BJ (cell line): ENCODE results near the gene ADGRL2. TPM values are rescaled to one million over a fixed set of nuclear protein-coding genes. Genes with fewer than 3 reads are reported as not detected.

Experiments used
- CTCF ChIA-PET: fragments of 350-600 bp; formaldehyde crosslinking; extraction: SDS; loops from one replicate; lab custom pipeline; 2021; ENCODE audit warnings: antibody characterized with exemption, inconsistent platforms; lab: Yijun Ruan, JAX
- POLR2A ChIA-PET: fragments of 300-600 bp; sonication (Branson Sonifier 250); formaldehyde crosslinking; extraction: SDS; loops from one replicate; lab custom pipeline; 2021; ENCODE audit warnings: antibody characterized with exemption; lab: Charles Lee
- DNase-seq: peaks from one replicate; pipeline ENCODE4 v3.0.0-alpha.2; 2011; ENCODE audit warnings: low read depth
- H3K27me3 ChIP-seq: 2 replicates; pipeline ENCODE4 v1.6.0; 2011; ENCODE audit warnings: low read length; ENCODE audit not compliant: control insufficient read depth, insufficient read depth
- H3K36me3 ChIP-seq: 2 replicates; pipeline ENCODE4 v1.5.1; 2011; ENCODE audit warnings: low read length; ENCODE audit not compliant: control insufficient read depth, insufficient read depth
- H3K4me3 ChIP-seq: 2 replicates; pipeline ENCODE4 v1.5.1; 2011; ENCODE audit warnings: low read depth, mild to moderate bottlenecking, control low read depth, low read length
- CTCF ChIP-seq: IDR thresholded peaks from 2 replicates; pipeline ENCODE4 v1.5.1; 2011; ENCODE audit warnings: low read depth, mild to moderate bottlenecking, control low read depth, inconsistent platforms, low read length, moderate library complexity; ENCODE audit not compliant: insufficient read depth
- polyA plus RNA-seq: library from polyadenylated mRNA; depleted of rRNA; stranded (reverse); fragments of >200 nt; gene quantifications from 2 replicates; pipeline ENCODE4 v1.2.3, GENCODE V29; 2011

Gene ADGRL2
- polyA plus RNA-seq, 1 experiment = 18.1 TPM

GRCh38 chr1:81824759-81825158 is 24.0 kb downstream of the ADGRL2 start:
- DNase-seq = no peak
- Histone ChIP-seq H3K27me3 (no peaks in the 10 kb centered on the region), H3K36me3 (no peaks in the 10 kb centered on the region), H3K4me3 (no peak overlapping the region)
- TF ChIP-seq CTCF = no peak
- CTCF ChIA-PET = no interaction called here
- POLR2A ChIA-PET = no interaction called here

- TF ChIP-seq CTCF = no peak
- DNase-seq = no peak
- H3K27me3 ChIP-seq = no peaks in the 10 kb centered on the region
- H3K4me3 ChIP-seq = no peak overlapping the region
- H3K36me3 ChIP-seq = no peaks in the 10 kb centered on the region
- ChIA-PET POLR2A (no interaction called here), CTCF (no interaction called here)
Observed at GRCh38 chr1:81827942-81828341, 27.2 kb downstream of the ADGRL2 start.

GRCh38 chr1:81832573-81832972 is 31.8 kb downstream of the ADGRL2 start:
- peak; percentile 16 for DNase-seq

GRCh38 chr1:81833722-81834121 is 33.0 kb downstream of the ADGRL2 start:
- ChIA-PET CTCF (interaction anchor here (1.3 kb wide), 1 partner anchor 31 kb away, joined by 4 read pairs; no protein-coding TSS in a partner anchor), POLR2A (no interaction called here)
- no peak for TF ChIP-seq CTCF
- no peak for DNase-seq
- Histone ChIP-seq H3K4me3 (no peak overlapping the region), H3K36me3 (no peaks in the 10 kb centered on the region), H3K27me3 (no peaks in the 10 kb centered on the region)

More at GRCh38 chr1:81832573-81832972, 31.8 kb downstream of the ADGRL2 start:
- ChIA-PET CTCF (interaction anchor here (1.3 kb wide), 1 partner anchor 30 kb away, joined by 4 read pairs; no protein-coding TSS in a partner anchor), POLR2A (no interaction called here)
- no peak for TF ChIP-seq CTCF
- H3K36me3 ChIP-seq = no peaks in the 10 kb centered on the region
- no peak overlapping the region for H3K4me3 ChIP-seq
- no peaks in the 10 kb centered on the region for H3K27me3 ChIP-seq

GRCh38 chr1:81834268-81834667 is 33.5 kb downstream of the ADGRL2 start:
- DNase-seq = no peak
- ChIA-PET CTCF (interaction anchor here (1.2 kb wide), 1 partner anchor 9 kb away, joined by 3 read pairs; no protein-coding TSS in a partner anchor), POLR2A (no interaction called here)
- H3K36me3 ChIP-seq = no peaks in the 10 kb centered on the region
- no peaks in the 10 kb centered on the region for H3K27me3 ChIP-seq
- no peak for TF ChIP-seq CTCF
- H3K4me3 ChIP-seq = no peak overlapping the region
